Fibroblast of pulmonary artery (primary cell): ENCODE data around the gene FHIT.

Experiments
- DNase-seq: peaks from one replicate; pipeline ENCODE4 v3.0.0-alpha.2; 2010; ENCODE audit warnings: low read depth
- H3K4me3 ChIP-seq: replicated peaks from 2 replicates; pipeline ENCODE4 v1.5.1; 2011; ENCODE audit warnings: low read depth, mild to moderate bottlenecking, control low read depth, low read length, moderate library complexity
- CTCF ChIP-seq: IDR thresholded peaks from 2 replicates; pipeline ENCODE4 v1.5.1; 2011; ENCODE audit warnings: mild to moderate bottlenecking, control low read depth, low read length, inconsistent platforms; ENCODE audit errors: missing control alignments

FHIT gene

GRCh38 chr3:60588806-60589205 is 662.4 kb downstream of the FHIT start:
- no peak for DNase-seq
- TF ChIP-seq CTCF, result no peak

GRCh38 chr3:60585918-60586317 is 665.3 kb downstream of the FHIT start:
- H3K4me3 ChIP-seq, result no peak overlapping the region
- DNase-seq, result no peak
- TF ChIP-seq CTCF, result no peak

More at GRCh38 chr3:60588806-60589205, 662.4 kb downstream of the FHIT start:
- no peak overlapping the region for H3K4me3 ChIP-seq

DNA sequence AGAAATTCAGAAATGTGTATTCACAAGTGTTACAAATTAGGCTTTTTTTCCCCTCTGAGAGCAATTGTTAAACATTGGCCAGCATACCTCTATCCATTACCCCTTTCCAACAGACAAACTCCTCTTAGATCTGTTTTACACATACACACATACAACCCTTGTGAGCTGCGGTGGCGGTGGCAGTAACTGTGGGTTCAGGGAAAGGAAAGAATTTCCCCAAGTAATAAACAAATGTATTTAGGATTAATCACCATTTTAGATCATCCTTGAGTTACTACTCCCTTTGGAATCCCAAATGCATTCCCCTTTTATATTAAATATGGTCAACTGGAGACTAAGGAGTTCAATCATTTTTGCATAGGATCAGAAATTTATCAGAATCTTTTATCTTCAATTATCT is 667.0 kb downstream of the FHIT start:
- no peak for TF ChIP-seq CTCF
- DNase-seq, result no peak
- H3K4me3 ChIP-seq, result no peak overlapping the region

GRCh38 chr3:60582288-60582687 is 669.0 kb downstream of the FHIT start:
- peak; percentile 3 for DNase-seq
- no peak for TF ChIP-seq CTCF
- H3K4me3 ChIP-seq, result no peak overlapping the region

DNA sequence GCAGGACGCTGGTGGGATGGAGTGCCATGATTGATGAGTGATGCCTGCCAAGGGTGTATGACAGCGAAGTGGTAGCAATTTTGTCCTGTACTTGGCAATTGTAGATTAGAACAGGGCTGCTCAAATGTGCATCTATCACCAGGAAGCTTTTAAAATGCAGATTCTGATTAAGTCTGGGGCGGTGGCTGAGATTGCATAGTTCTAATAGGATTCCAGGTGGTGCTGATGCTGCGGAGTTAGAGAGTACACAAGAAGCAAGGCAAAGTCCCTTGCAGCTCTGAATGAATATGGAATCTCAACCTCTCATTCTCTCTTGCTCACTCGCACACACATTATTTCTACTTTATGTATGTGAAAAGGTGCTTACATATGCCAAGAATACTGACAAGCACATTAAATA is 670.4 kb downstream of the FHIT start:
- H3K4me3 ChIP-seq, result no peak overlapping the region
- no peak for DNase-seq
- TF ChIP-seq CTCF, result no peak

- peak; percentile 31 for DNase-seq
- H3K4me3 ChIP-seq, result no peak overlapping the region
- no peak for TF ChIP-seq CTCF
These were observed 671.5 kb downstream of the FHIT start for GRCh38 chr3:60579734-60580133.

- no peak for TF ChIP-seq CTCF
- no peak for DNase-seq
- no peak overlapping the region for H3K4me3 ChIP-seq
These were observed 672.3 kb downstream of the FHIT start for GRCh38 chr3:60578936-60579335.
